Stimulated activated CD4-positive, alpha-beta T cell treated with anti-CD3 and anti-CD28 coated beads, Interleukin-4, amount 100 ng/mL, for 4 hours (primary cell): ENCODE results near the gene ITGA6.

Experiments
- DNase-seq, 2 experiments: peaks; one replicate each; pipeline ENCODE4 v3.0.0-alpha.2; 2020

Gene ITGA6

DNA sequence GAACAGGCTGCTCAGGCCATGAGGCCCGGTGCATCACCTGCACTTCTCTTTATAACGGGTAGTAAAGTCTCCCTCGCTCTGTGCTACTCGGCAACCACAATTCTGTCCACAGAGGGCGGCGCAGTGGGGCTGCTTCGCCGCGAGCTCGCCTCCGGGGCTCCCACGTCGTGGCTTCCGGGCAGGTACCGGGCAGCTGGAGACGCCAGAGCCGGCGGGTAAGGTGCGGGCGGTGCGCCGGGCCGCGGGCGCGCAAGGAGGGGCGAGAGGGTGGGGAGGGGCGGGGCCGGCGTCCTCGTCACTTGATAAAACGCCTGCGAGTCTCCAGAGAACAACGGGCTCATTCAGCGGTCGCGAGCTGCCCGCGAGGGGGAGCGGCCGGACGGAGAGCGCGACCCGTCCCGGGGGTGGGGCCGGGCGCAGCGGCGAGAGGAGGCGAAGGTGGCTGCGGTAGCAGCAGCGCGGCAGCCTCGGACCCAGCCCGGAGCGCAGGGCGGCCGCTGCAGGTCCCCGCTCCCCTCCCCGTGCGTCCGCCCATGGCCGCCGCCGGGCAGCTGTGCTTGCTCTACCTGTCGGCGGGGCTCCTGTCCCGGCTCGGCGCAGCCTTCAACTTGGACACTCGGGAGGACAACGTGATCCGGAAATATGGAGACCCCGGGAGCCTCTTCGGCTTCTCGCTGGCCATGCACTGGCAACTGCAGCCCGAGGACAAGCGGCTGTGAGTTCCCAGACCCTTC, at the start of gene ITGA6:
Gene ITGA6 (plus strand): TSS at position 331 of the 734 bp plus-strand sequence.
- DNase-seq = peak; percentile 78

GRCh38 chr2:172380436-172381274, 46.7 kb upstream of the ITGA6 start:
- no peak for DNase-seq

- DNase-seq = no peak
These were observed 45.9 kb upstream of the ITGA6 start for GRCh38 chr2:172381275-172382027.

- no peak for DNase-seq
These were observed 40.0 kb upstream of the ITGA6 start for GRCh38 chr2:172387361-172387760.

DNA sequence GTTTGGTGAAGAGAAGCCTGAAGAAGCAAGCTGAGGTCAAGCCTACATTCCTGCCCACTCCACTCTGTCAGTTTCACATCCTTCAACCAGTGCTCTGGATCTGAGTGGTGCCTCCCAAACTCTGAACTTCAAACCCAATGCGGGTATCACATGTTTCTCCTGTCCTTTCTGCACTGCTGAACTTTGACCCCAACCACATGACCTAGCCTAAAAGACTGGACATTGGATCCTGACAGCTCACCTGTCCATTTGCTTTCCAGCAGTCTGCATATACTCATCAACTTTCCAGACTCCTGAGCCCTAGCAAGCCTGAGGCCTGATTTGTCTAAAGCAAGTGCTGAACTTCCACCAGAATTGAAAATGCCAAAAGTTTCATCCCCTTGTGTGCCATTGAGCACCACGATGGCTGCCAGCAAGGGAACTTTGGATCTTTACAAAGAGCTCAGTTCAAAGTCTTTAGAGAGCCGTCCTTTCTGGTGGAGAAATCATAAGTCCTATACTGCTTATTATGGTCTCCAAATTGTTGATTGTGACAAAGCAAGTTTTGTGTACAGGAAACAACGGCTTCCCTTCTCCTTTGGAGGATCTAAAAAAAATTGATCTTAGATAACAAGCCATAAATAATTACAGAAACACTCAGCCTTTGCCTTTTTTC, 37.6 kb upstream of the ITGA6 start:
- no peak for DNase-seq

- no peak for DNase-seq
These were observed 33.4 kb upstream of the ITGA6 start for GRCh38 chr2:172394002-172394401.

- no peak for DNase-seq
These were observed 31.9 kb upstream of the ITGA6 start for GRCh38 chr2:172395503-172395902.

- DNase-seq = no peak
These were observed 30.1 kb upstream of the ITGA6 start for GRCh38 chr2:172397148-172397834.

DNA sequence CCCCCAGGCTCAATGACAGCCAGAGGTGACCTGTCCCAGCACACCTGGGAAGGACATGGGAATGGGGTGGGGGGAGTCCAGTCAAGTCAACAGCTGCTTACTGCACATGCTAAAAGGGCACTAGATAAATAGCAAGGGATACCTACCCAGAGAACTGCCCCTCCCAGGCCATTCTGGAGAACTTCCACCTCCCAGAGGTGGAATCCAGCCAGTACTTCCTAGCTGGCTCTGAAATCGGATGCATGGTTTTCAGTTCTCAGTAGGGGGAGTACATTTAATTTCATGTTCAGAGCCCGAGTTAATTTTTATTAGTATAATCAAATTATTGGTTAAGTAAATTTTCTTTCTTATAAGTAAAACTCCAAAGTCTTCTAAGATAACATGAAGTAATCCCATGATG, 28.9 kb upstream of the ITGA6 start:
- DNase-seq = no peak

GRCh38 chr2:172399765-172400164, 27.6 kb upstream of the ITGA6 start:
- no peak for DNase-seq

- no peak for DNase-seq
These were observed 25.2 kb upstream of the ITGA6 start for GRCh38 chr2:172402198-172402597.

DNA sequence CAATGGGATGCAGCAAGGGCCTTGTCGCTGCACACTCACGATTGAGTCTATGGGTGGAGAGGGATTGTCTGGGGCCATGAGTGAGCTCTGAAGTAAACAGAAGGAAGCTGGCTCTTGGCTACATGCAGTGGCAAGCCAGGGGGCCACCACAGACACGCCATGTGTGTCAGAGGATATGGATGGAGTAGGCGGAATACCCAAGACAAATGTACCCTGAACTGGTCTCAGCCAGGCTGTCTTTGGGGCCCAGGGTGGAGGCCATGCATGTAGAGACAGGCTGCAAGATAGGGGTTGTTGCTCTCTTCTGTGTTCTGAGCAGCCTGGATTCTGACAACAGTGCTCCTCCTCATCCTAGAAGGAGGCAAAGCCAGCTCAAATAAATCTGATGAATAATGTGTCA, 24.0 kb upstream of the ITGA6 start:
- no peak for DNase-seq

- DNase-seq = no peak
These were observed 23.4 kb upstream of the ITGA6 start for GRCh38 chr2:172403881-172404468.

- DNase-seq = no peak
These were observed 22.6 kb upstream of the ITGA6 start for GRCh38 chr2:172404824-172405223.

- DNase-seq = no peak
These were observed 21.7 kb upstream of the ITGA6 start for GRCh38 chr2:172405673-172406072.

DNA sequence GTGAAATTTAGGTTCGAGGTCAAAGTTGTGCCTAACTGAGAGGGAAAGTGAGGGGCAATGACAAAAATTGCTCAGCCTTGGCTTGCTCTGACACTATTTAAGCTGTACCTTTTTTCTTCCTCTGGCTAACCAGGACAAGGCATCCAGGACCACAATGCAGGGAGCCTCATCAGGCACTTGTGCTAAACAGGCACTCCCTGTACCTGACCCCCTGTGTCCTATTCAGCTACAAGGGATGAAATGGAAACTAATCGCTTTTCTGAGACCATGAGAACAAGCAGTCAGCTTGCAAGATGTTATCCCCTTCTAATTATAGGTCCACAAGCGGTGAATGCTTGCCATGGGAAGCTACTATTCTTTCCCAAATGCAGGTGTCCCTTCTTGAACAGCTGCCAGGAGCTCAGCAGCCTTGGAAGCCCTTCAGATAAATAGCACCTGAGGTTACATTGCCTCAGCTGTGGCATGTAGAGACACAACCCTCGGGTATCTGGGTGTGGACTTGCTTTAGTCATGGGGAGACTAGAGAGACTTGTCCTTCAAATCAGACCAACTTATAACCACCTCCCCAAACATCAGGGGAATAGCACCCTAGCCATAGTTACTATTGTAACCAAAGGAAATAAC, 19.1 kb upstream of the ITGA6 start:
- no peak for DNase-seq

GRCh38 chr2:172409042-172409441, 18.3 kb upstream of the ITGA6 start:
- DNase-seq = no peak

GRCh38 chr2:172412984-172413492, 14.3 kb upstream of the ITGA6 start:
- DNase-seq = no peak

DNA sequence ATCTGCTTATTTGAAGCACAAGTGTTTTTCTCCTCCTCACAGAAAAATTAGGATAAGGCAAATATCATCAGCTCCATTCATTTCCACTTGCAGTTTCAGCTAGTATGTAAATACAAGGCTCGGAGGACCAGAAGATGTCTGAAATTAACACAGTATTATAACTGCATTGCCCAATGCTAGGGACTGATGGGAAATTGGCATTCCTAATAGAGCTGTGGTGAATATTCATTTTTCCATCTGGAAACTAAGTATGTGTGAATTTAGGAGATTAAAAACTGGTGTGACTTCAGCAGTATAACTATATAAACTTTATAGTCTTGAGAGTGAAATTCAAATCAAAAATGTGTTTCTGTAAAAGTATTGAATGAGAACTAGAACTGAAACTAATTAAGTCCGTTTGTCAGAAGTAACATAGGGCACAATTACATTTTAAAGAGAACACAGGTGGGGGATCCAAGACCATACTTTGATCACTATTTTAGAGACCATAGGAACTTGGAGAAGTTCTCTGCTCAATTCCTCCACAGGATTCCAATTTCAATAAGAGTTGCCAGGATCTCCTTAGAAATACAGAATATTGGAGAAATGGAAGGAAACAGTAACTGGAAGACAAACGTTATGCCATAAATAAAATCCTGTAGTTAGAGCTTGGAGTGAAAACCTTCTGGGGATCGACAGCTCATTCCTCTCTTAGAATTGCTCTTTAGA, 12.1 kb upstream of the ITGA6 start:
- no peak for DNase-seq

DNA sequence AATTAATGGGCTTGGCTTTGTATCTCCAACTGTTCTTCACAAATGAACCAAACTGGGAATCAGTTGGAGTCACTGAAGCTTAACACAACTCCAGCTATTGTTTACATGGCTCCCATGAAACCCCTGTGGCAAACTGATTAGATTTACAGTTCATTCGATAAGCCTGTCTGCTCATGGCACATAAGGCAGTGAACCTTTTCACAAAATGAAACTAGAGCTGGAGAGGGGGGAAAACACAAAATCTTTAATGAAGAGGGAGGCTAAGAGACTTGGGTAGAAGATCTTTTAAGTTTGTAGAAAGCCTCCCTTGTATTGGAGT, 11.6 kb upstream of the ITGA6 start:
- no peak for DNase-seq
